ENCODE data around the gene TMCO4.

TMCO4 gene

GRCh38 chr1:19844731-19845495, 45.2 kb upstream of the TMCO4 start:
- Histone ChIP-seq H3K9ac (ENCODE audit: low read length) (no peak overlapping the region), H3K4me3 (ENCODE audit: low read length) (no peak overlapping the region), H3K4me2 (ENCODE audit: low read length) (no peak overlapping the region), H3K36me3 (replicated peaks; ENCODE audit: low read depth, low read length) (no peaks in the 10 kb centered on the region), H3K4me1 (ENCODE audit: low read length) (no peaks in the 10 kb centered on the region), H3K27me3 (ENCODE audit: low read depth, low read length) (no peaks in the 10 kb centered on the region), H3K9me3 (ENCODE audit: insufficient read depth, low read length) (no peaks in the 10 kb centered on the region), H4K20me1 (ENCODE audit: insufficient read depth, low read length) (no peaks in the 10 kb centered on the region), H3K79me2 (ENCODE audit: low read length) (no peaks in the 10 kb centered on the region), H2AFZ (ENCODE audit: low read depth, low read length) (no peak overlapping the region), H3K27ac (ENCODE audit: low read length) (no peak overlapping the region)
- no peak for TF ChIP-seq EZH2phosphoT487 (IDR thresholded peaks at IDR 0.05; ENCODE audit: low read depth)
- no peak for TF ChIP-seq CTCF (IDR thresholded peaks at IDR 0.05; ENCODE audit: low read depth, low read length)

DNA sequence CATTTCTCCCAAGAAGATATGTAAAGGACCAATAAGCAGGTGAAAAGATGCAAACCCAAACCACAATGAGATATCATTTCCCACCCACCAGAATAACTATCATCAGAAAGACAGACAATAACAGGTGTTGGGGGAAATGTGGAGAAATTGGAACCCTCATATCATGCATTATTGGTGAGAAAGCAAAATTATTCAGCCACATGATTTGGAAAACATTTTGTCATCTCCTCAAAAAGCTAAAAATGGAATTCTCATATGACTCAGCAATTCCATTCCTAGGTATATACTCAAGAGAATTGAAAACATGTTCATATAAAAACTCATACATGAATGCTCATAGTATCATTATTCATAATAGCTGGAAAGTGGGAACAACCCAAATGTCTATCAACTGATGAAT, 40.5 kb upstream of the TMCO4 start:
- H3K4me2 ChIP-seq (ENCODE audit: low read length): no peak overlapping the region
- H3K4me1 ChIP-seq (ENCODE audit: low read length): peaks cover 2% of the 10 kb centered on the region; the same call in 1 of the 2 replicates
- TF ChIP-seq CTCF (IDR thresholded peaks at IDR 0.05; ENCODE audit: low read depth, low read length) (no peak), EZH2phosphoT487 (IDR thresholded peaks at IDR 0.05; ENCODE audit: low read depth) (no peak)
- H3K9ac ChIP-seq (ENCODE audit: low read length): no peak overlapping the region
- no peak overlapping the region for H3K27ac ChIP-seq (ENCODE audit: low read length)
- no peaks in the 10 kb centered on the region for H3K27me3 ChIP-seq (ENCODE audit: low read depth, low read length)
- no peak overlapping the region for H2AFZ ChIP-seq (ENCODE audit: low read depth, low read length)
- no peaks in the 10 kb centered on the region for H3K36me3 ChIP-seq (replicated peaks; ENCODE audit: low read depth, low read length)
- H3K79me2 ChIP-seq (ENCODE audit: low read length): no peaks in the 10 kb centered on the region
- H4K20me1 ChIP-seq (ENCODE audit: insufficient read depth, low read length): no peaks in the 10 kb centered on the region
- H3K4me3 ChIP-seq (ENCODE audit: low read length): no peak overlapping the region
- H3K9me3 ChIP-seq (ENCODE audit: insufficient read depth, low read length): no peaks in the 10 kb centered on the region

DNA sequence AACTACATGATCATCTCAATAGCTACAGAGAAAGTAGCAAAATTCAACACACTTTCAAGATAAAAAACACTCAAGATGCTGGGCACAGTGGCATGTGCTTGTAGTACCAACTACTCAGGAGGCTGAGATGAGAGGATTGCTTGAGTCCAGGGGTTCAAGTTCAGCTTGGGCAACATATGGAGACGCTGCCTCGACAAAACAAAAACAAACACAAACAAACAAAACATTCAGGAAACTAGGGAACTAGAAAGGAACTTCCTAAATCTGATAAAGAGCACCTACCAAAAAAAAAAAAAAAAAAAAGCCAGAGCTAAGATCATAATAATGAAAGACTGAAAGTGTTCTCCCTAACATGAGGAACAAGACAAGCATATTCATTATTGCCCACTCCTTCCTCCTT, 38.1 kb upstream of the TMCO4 start:
- TF ChIP-seq CTCF (IDR thresholded peaks at IDR 0.05; ENCODE audit: low read depth, low read length): no peak
- no peak for TF ChIP-seq EZH2phosphoT487 (IDR thresholded peaks at IDR 0.05; ENCODE audit: low read depth)
- no peaks in the 10 kb centered on the region for H4K20me1 ChIP-seq (ENCODE audit: insufficient read depth, low read length)
- no peaks in the 10 kb centered on the region for H3K79me2 ChIP-seq (ENCODE audit: low read length)
- no peaks in the 10 kb centered on the region for H3K27me3 ChIP-seq (ENCODE audit: low read depth, low read length)
- no peaks in the 10 kb centered on the region for H3K36me3 ChIP-seq (replicated peaks; ENCODE audit: low read depth, low read length)
- H3K9ac ChIP-seq (ENCODE audit: low read length): no peak overlapping the region
- no peaks in the 10 kb centered on the region for H3K9me3 ChIP-seq (ENCODE audit: insufficient read depth, low read length)
- no peak overlapping the region for H3K27ac ChIP-seq (ENCODE audit: low read length)
- H2AFZ ChIP-seq (ENCODE audit: low read depth, low read length): no peak overlapping the region
- no peak overlapping the region for H3K4me2 ChIP-seq (ENCODE audit: low read length)
- H3K4me1 ChIP-seq (ENCODE audit: low read length): peaks cover 2% of the 10 kb centered on the region; the same call in 1 of the 2 replicates
- H3K4me3 ChIP-seq (ENCODE audit: low read length): no peak overlapping the region

DNA sequence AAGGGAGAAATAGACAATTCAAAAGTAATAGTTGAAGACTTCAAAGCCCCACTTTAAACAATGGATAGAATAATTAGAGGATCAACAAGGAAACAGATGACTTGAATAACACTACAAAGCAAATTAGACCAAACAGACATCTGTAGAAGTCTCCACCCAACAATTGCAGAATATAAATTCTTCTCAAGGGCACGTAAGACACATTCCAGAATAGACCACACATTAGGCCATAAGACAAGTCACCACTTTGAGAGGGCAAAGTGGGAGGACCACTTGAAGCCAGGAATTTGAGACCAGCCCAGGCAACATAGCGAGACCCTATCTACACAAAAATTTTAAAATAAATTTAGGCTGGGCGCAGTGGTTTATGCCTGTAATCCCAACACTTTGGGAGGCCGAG, 35.9 kb upstream of the TMCO4 start:
- Histone ChIP-seq H3K4me2 (ENCODE audit: low read length) (no peak overlapping the region), H3K27ac (ENCODE audit: low read length) (no peak overlapping the region), H3K79me2 (ENCODE audit: low read length) (no peaks in the 10 kb centered on the region), H3K4me3 (ENCODE audit: low read length) (no peak overlapping the region), H3K9ac (ENCODE audit: low read length) (no peak overlapping the region), H2AFZ (ENCODE audit: low read depth, low read length) (no peak overlapping the region), H3K27me3 (ENCODE audit: low read depth, low read length) (no peaks in the 10 kb centered on the region), H3K9me3 (ENCODE audit: insufficient read depth, low read length) (no peaks in the 10 kb centered on the region), H3K4me1 (ENCODE audit: low read length) (peaks cover 2% of the 10 kb centered on the region; the same call in 1 of the 2 replicates), H4K20me1 (ENCODE audit: insufficient read depth, low read length) (no peaks in the 10 kb centered on the region), H3K36me3 (replicated peaks; ENCODE audit: low read depth, low read length) (no peaks in the 10 kb centered on the region)
- TF ChIP-seq EZH2phosphoT487 (IDR thresholded peaks at IDR 0.05; ENCODE audit: low read depth) (no peak), CTCF (IDR thresholded peaks at IDR 0.05; ENCODE audit: low read depth, low read length) (no peak)
